GM12872 (cell line): ENCODE results near the gene SEC16A.

Source experiments
- CTCF ChIP-seq: IDR thresholded peaks from 3 replicates; pipeline ENCODE4 v1.5.1; 2011; ENCODE audit warnings: low read depth, mild to moderate bottlenecking, low read length, moderate library complexity; ENCODE audit not compliant: insufficient read depth

SEC16A gene

DNA sequence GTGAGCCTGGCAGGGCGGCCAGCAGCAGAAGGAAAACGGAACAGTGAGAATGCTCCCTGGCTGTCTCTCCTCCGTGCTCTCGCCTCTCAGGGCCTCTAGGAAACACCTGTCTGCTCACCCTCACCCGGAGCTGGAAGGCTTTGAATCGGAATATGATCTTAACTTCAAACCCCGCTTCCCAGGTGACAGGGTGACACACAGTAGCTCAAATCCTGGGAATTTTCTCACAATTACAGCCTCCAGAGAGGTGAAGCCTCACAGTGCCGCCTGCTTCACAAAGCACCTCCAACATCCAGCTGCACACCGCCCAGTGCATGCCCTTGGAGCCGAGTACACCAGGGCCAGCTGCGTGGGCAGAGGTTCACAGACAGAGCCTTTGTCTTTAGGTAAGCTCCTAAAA lies 12.5 kb downstream of the SEC16A start:
- TF ChIP-seq CTCF, result no peak

DNA sequence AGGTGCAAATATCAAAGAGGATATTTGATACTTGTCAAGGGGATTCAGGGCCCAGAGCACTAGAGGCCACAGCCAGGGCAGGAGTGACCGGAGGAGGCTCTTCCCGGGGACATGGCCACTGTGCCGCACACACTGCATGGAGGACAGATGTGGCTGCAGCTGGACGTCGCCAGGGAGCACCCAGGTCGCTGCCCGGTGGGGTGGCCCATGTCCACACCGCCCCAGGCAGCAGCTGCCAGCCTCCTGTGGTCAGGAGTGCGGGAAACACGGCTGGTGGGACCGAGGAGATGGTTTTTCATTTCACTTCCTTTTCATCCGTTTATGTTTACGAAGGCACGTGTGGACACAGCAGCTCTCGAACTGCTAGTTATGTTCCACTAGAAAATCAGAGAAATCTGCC lies 15.1 kb downstream of the SEC16A start:
- TF ChIP-seq CTCF, result no peak

DNA sequence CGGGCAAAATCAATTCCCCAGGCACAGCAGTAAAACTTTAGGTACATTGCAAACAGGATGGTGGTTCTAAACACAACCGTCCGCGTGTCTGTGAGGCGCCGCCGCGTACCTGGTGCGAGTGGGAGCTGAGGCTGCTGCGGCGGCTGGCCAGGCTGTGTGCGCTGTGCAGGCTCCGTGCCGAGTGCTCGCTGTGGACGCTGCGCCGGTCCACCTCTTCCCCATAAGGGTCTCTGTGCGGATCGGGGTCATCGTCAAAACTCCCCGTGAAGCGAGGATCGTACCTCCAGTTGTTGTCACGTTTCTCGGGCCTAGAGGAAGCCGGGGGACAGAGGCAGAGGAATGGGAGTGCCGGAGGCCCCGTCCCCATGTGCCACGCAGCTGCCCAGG lies 16.7 kb downstream of the SEC16A start:
- no peak for TF ChIP-seq CTCF

DNA sequence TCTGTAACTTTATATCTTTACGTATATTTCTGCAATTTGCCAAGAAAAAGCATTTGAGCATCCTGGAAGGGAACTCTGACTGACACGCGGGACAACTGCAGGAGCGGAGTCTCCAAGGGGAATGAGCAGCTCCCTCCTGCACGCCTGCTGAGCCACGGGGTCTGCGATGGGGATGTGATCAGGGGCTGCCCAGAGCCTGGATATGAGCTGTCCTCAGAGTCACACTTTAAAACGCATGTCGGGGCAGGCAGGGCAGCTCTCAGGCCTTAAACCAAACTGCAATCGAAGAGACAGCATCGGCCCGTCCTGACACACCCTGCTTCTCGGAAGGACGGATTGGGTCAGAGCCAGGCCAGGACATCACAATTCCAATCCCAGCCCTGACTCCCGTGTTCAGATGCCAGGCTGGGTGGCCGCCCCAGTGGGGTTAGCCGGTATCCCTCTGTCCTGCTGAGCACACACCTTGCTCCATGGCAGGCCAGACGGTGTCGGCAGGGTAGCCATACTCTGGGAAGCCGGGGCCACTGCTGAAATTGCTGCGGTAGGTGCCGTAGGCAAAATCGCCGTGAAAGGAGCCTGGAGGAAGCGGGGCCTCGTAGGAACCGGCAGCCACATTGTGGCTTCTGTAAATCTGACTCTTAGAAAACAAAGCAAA lies 17.2 kb downstream of the SEC16A start:
- TF ChIP-seq CTCF, result no peak

DNA sequence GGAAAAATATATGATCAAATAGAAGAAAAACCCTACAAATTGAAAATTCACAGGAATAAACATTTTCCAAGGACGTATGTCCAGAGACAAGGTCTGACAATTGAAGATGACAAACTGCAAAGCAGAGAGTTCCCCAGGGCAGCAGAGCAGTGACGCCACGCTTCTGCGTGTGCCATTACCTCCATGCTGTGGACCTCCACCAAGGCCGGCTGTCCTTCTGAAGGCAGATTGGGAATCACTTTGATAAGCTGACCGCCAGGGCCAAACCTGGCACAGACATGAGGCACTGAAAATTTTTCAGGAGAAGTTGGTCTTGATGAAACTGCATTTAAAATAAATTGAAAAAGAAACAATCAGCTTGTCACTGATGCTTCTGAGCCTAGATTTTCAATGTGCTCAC lies 18.6 kb downstream of the SEC16A start:
- TF ChIP-seq CTCF, result no peak

GRCh38 chr9:136463578-136463977 lies 19.3 kb downstream of the SEC16A start:
- TF ChIP-seq CTCF, result no peak

- no peak for TF ChIP-seq CTCF
Measured at GRCh38 chr9:136462664-136463063, 20.2 kb downstream of the SEC16A start.
